ENCODE results near the gene KIF17.

KIF17 gene

GRCh38 chr1:20645414-20645813 is 72.4 kb downstream of the KIF17 start:
- Histone ChIP-seq H3K36me3 (ENCODE audit: insufficient read depth, low read length) (peaks cover 22% of the 10 kb centered on the region), H2AFZ (ENCODE audit: low read depth, low read length) (no peak overlapping the region), H3K9me3 (ENCODE audit: low read length) (no peaks in the 10 kb centered on the region), H3K4me1 (ENCODE audit: insufficient read depth, low read length) (no peaks in the 10 kb centered on the region), H3K27me3 (ENCODE audit: insufficient read depth, low read length) (no peaks in the 10 kb centered on the region), H3K4me3 (ENCODE audit: low read length) (no peak overlapping the region)

- Histone ChIP-seq H3K27me3 (ENCODE audit: insufficient read depth, low read length) (no peaks in the 10 kb centered on the region), H3K4me1 (ENCODE audit: insufficient read depth, low read length) (no peaks in the 10 kb centered on the region), H3K4me3 (ENCODE audit: low read length) (no peak overlapping the region), H3K36me3 (ENCODE audit: insufficient read depth, low read length) (peaks cover 17% of the 10 kb centered on the region), H3K9me3 (ENCODE audit: low read length) (no peaks in the 10 kb centered on the region), H2AFZ (ENCODE audit: low read depth, low read length) (no peak overlapping the region)
These were observed 73.4 kb downstream of the KIF17 start for GRCh38 chr1:20644416-20644815.

GRCh38 chr1:20643080-20643479 is 74.7 kb downstream of the KIF17 start:
- Histone ChIP-seq H3K4me3 (ENCODE audit: low read length) (no peak overlapping the region), H3K27me3 (ENCODE audit: insufficient read depth, low read length) (no peaks in the 10 kb centered on the region), H2AFZ (ENCODE audit: low read depth, low read length) (no peak overlapping the region), H3K9me3 (ENCODE audit: low read length) (no peaks in the 10 kb centered on the region), H3K4me1 (ENCODE audit: insufficient read depth, low read length) (no peaks in the 10 kb centered on the region), H3K36me3 (ENCODE audit: insufficient read depth, low read length) (peaks cover 6% of the 10 kb centered on the region)

- Histone ChIP-seq H3K36me3 (ENCODE audit: insufficient read depth, low read length) (peaks cover 4% of the 10 kb centered on the region), H2AFZ (ENCODE audit: low read depth, low read length) (no peak overlapping the region), H3K4me1 (ENCODE audit: insufficient read depth, low read length) (no peaks in the 10 kb centered on the region), H3K4me3 (ENCODE audit: low read length) (no peak overlapping the region), H3K27me3 (ENCODE audit: insufficient read depth, low read length) (no peaks in the 10 kb centered on the region), H3K9me3 (ENCODE audit: low read length) (no peaks in the 10 kb centered on the region)
These were observed 75.8 kb downstream of the KIF17 start for GRCh38 chr1:20641975-20642374.

DNA sequence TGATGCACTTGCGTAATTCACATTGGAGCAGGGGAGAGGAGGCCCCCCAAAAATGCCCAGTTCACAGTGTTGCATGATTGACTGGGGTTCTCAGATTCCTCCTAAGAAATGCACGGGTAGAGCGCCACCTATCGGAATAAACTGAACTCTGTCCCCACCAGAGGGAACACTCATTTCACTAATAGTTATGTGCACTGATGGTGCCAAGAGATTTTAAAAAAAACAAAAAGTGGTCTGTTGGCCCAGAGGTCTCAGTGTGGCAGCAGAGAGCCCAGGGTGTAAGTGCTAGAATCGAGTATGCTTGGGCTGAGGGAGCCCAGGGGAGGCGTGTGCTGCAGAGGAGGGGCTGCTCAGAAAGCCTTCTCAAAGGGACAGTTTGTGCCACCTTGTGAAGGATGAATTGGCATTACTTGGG is 77.6 kb downstream of the KIF17 start:
- Histone ChIP-seq H3K9me3 (ENCODE audit: low read length) (no peaks in the 10 kb centered on the region), H2AFZ (ENCODE audit: low read depth, low read length) (no peak overlapping the region), H3K36me3 (ENCODE audit: insufficient read depth, low read length) (peaks cover 4% of the 10 kb centered on the region), H3K4me1 (ENCODE audit: insufficient read depth, low read length) (no peaks in the 10 kb centered on the region), H3K27me3 (ENCODE audit: insufficient read depth, low read length) (no peaks in the 10 kb centered on the region), H3K4me3 (ENCODE audit: low read length) (no peak overlapping the region)

DNA sequence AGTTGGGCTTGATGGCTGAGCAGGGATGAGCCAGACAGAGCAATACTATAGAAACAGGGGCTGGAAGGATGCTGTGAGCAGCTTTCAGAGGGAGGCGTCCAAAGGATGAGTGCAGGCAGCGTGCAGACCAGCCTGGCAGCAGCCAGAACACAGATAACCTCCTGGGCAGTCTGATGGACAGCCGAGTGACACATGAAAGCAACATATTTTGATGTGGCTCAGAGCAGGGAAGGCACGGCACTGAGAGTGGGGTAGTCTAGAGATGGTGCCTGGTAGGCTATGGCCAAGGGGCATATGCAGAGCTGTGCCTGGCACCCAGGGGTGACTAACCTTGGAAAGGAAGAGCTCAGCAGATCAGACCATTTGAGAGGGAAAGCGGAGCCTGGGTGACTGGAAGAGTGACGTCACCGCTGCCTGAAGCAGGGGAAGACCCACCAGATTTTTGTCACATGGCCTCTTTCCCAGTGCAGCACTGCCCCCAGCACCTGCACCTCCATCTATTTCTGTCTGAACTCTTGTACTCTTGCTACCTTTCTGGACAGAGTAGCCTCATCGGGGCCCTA is 80.9 kb downstream of the KIF17 start:
- H3K4me1 ChIP-seq (ENCODE audit: insufficient read depth, low read length) = peaks cover 9% of the 10 kb centered on the region
- H3K4me3 ChIP-seq (ENCODE audit: low read length) = no peak overlapping the region
- no peaks in the 10 kb centered on the region for H3K27me3 ChIP-seq (ENCODE audit: insufficient read depth, low read length)
- no peaks in the 10 kb centered on the region for H3K9me3 ChIP-seq (ENCODE audit: low read length)
- no peak overlapping the region for H2AFZ ChIP-seq (ENCODE audit: low read depth, low read length)
- H3K36me3 ChIP-seq (ENCODE audit: insufficient read depth, low read length) = peaks cover 4% of the 10 kb centered on the region

- H3K27me3 ChIP-seq (ENCODE audit: insufficient read depth, low read length) = no peaks in the 10 kb centered on the region
- H3K9me3 ChIP-seq (ENCODE audit: low read length) = no peaks in the 10 kb centered on the region
These were observed 83.2 kb downstream of the KIF17 start for GRCh38 chr1:20634594-20635084.

GRCh38 chr1:20634065-20634593 is 83.7 kb downstream of the KIF17 start:
- Histone ChIP-seq H3K9me3 (ENCODE audit: low read length) (no peaks in the 10 kb centered on the region), H3K4me3 (ENCODE audit: low read length) (peak overlapping the region; percentile 97), H3K4me1 (ENCODE audit: insufficient read depth, low read length) (peaks cover 9% of the 10 kb centered on the region), H3K27me3 (ENCODE audit: insufficient read depth, low read length) (no peaks in the 10 kb centered on the region), H2AFZ (ENCODE audit: low read depth, low read length) (peak overlapping the region; percentile 95), H3K36me3 (ENCODE audit: insufficient read depth, low read length) (no peaks in the 10 kb centered on the region)

More at GRCh38 chr1:20634594-20635084, 83.2 kb downstream of the KIF17 start:
- Histone ChIP-seq H3K36me3 (ENCODE audit: insufficient read depth, low read length) (peaks cover 4% of the 10 kb centered on the region), H2AFZ (ENCODE audit: low read depth, low read length) (peak overlapping the region; percentile 95), H3K4me1 (ENCODE audit: insufficient read depth, low read length) (peaks cover 9% of the 10 kb centered on the region), H3K4me3 (ENCODE audit: low read length) (peak overlapping the region; percentile 97)

DNA sequence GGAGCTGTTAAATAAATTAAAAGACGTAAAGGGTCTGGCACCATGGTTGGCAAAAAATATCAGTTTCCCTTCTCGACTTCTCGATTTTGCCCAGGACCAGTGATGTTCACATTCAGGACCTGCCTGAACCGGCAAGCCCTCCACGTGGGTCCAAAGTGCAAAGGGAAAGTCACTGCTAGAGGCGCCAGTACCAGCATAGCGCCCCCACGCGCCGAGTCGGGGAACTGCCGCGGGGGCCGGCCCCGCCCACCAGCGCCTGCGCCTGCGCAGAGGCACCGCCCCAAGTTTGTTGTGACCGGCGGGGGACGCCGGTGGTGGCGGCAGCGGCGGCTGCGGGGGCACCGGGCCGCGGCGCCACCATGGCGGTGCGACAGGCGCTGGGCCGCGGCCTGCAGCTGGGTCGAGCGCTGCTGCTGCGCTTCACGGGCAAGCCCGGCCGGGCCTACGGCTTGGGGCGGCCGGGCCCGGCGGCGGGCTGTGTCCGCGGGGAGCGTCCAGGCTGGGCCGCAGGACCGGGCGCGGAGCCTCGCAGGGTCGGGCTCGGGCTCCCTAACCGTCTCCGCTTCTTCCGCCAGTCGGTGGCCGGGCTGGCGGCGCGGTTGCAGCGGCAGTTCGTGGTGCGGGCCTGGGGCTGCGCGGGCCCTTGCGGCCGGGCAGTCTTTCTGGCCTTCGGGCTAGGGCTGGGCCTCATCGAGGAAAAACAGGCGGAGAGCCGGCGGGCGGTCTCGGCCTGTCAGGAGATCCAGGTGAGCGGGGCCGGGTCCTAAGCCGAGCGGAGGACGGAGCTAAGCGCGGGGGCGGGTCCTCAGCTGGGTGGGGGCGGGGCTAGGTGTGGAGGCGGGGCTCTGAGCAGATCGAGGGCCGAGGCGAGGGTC is 84.4 kb downstream of the KIF17 start, which contains the start of gene PINK1:
TSS of gene PINK1 (plus strand) at position 269 of the 875 bp plus-strand sequence. CDS start at position 360, 91 bp downstream.
- Histone ChIP-seq H2AFZ (ENCODE audit: low read depth, low read length) (peak within 1 kb of the TSS; percentile 95), H3K36me3 (ENCODE audit: insufficient read depth, low read length) (no peaks in the 10 kb centered on the region), H3K9me3 (ENCODE audit: low read length) (no peaks in the 10 kb centered on the region), H3K27me3 (ENCODE audit: insufficient read depth, low read length) (no peaks in the 10 kb centered on the region), H3K4me3 (ENCODE audit: low read length) (peak within 1 kb of the TSS; percentile 97), H3K4me1 (ENCODE audit: insufficient read depth, low read length) (peaks cover 9% of the 10 kb centered on the region)

DNA sequence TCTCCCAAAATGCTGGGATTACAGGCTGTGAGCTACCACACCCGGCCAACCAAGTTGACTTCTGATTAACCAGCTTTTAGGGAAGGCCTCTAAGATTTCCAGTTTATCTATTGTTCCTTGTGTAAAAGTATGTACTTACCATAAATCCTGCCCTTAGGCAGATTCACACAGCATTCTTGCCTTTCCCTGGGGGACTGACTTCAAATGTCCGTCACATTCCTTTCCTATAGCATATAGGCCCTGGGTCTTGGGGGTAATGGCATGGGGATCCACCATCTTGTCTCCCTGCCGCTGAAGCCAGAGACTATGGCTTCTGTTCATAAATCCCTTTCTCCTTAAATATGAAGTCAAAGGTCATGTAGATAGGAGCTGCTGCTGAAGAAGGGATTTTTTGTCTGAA is 85.4 kb downstream of the KIF17 start:
- H2AFZ ChIP-seq (ENCODE audit: low read depth, low read length) = no peak overlapping the region
- H3K9me3 ChIP-seq (ENCODE audit: low read length) = no peaks in the 10 kb centered on the region
- H3K36me3 ChIP-seq (ENCODE audit: insufficient read depth, low read length) = no peaks in the 10 kb centered on the region
- peaks cover 15% of the 10 kb centered on the region for H3K4me1 ChIP-seq (ENCODE audit: insufficient read depth, low read length)
- H3K27me3 ChIP-seq (ENCODE audit: insufficient read depth, low read length) = no peaks in the 10 kb centered on the region
- H3K4me3 ChIP-seq (ENCODE audit: low read length) = no peak overlapping the region

DNA sequence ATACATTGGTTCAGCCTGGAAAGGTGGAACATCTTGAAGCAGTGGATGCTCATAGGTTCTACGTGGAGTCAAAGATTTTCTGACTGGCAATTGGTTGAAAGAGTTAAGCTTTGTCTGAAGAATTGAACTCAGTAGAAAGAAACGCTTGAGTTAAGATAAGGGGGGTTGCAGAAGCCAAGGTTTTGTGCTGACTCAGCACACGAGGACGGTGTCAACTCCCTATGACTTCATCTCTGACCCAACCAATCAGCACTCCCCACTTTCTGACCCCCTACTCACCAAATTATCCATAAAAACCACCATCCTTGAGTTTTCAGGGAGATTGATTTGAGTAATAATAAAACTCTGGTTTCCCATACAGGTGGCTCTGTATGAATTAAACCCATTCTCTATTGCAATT is 87.1 kb downstream of the KIF17 start:
- Histone ChIP-seq H2AFZ (ENCODE audit: low read depth, low read length) (no peak overlapping the region), H3K4me1 (ENCODE audit: insufficient read depth, low read length) (peaks cover 20% of the 10 kb centered on the region), H3K4me3 (ENCODE audit: low read length) (no peak overlapping the region), H3K9me3 (ENCODE audit: low read length) (no peaks in the 10 kb centered on the region), H3K36me3 (ENCODE audit: insufficient read depth, low read length) (no peaks in the 10 kb centered on the region), H3K27me3 (ENCODE audit: insufficient read depth, low read length) (no peaks in the 10 kb centered on the region)

GRCh38 chr1:20626524-20626923 is 91.3 kb downstream of the KIF17 start:
- H3K27me3 ChIP-seq (ENCODE audit: insufficient read depth, low read length) = no peaks in the 10 kb centered on the region
- H2AFZ ChIP-seq (ENCODE audit: low read depth, low read length) = no peak overlapping the region
- no peaks in the 10 kb centered on the region for H3K36me3 ChIP-seq (ENCODE audit: insufficient read depth, low read length)
- no peaks in the 10 kb centered on the region for H3K9me3 ChIP-seq (ENCODE audit: low read length)
- H3K4me1 ChIP-seq (ENCODE audit: insufficient read depth, low read length) = peaks cover 11% of the 10 kb centered on the region
- H3K4me3 ChIP-seq (ENCODE audit: low read length) = no peak overlapping the region

GRCh38 chr1:20626098-20626427 is 91.7 kb downstream of the KIF17 start:
- H3K4me3 ChIP-seq (ENCODE audit: low read length) = no peak overlapping the region
- H3K27me3 ChIP-seq (ENCODE audit: insufficient read depth, low read length) = no peaks in the 10 kb centered on the region
- H3K9me3 ChIP-seq (ENCODE audit: low read length) = no peaks in the 10 kb centered on the region
- H3K36me3 ChIP-seq (ENCODE audit: insufficient read depth, low read length) = no peaks in the 10 kb centered on the region
- H2AFZ ChIP-seq (ENCODE audit: low read depth, low read length) = no peak overlapping the region
- H3K4me1 ChIP-seq (ENCODE audit: insufficient read depth, low read length) = peaks cover 11% of the 10 kb centered on the region

All from neuron (in vitro differentiated cells).